Mesothelial cell of epicardium (in vitro differentiated cells): ENCODE data around the gene RAD51B. TPM values are rescaled to one million over a fixed set of nuclear protein-coding genes. Genes with fewer than 3 reads are reported as not detected.

Source experiments
- DNase-seq, 2 experiments: peaks; one replicate each; pipeline ENCODE4 v3.0.0; 2021; ENCODE audit warnings: low spot score in 2 of 2; ENCODE audit not compliant: unreplicated experiment in 2 of 2
- H3K27ac Mint-ChIP-seq: 2 replicates; pipeline ENCODE4 v1.8.0; 2021; ENCODE audit warnings: mixed read lengths
- H3K27me3 Mint-ChIP-seq: 2 replicates; pipeline ENCODE4 v1.8.0; 2021; ENCODE audit warnings: low read depth, mixed read lengths
- H3K36me3 Mint-ChIP-seq: 2 replicates; pipeline ENCODE4 v1.8.0; 2021; ENCODE audit warnings: mixed read lengths
- H3K4me1 Mint-ChIP-seq: 2 replicates; pipeline ENCODE4 v1.8.0; 2021; ENCODE audit warnings: mixed read lengths
- H3K4me3 Mint-ChIP-seq: 2 replicates; pipeline ENCODE4 v1.8.0; 2021; ENCODE audit warnings: mild to moderate bottlenecking, moderate library complexity, mixed read lengths
- H3K9me3 Mint-ChIP-seq: 2 replicates; pipeline ENCODE4 v1.8.0; 2021; ENCODE audit warnings: mixed read lengths
- total RNA-seq: library from RNA; stranded (reverse); gene quantifications from 3 replicates; pipeline ENCODE4 v1.2.1, GENCODE V29; 2021
- TF ChIP-seq, protein P1 (sequence below): fragments of 200-600 bp; sonication (generic); IDR thresholded peaks from one replicate; pipeline ENCODE4 v1.5.0; 2021; ENCODE audit warnings: antibody characterized with exemption; ENCODE audit not compliant: unreplicated experiment

Gene RAD51B
- total RNA-seq, 1 donor from 2014 or later = 34.7 TPM

GRCh38 chr14:68036202-68036601 is 216.6 kb downstream of the RAD51B start:
- H3K27ac Mint-ChIP-seq = peak overlapping the region; percentile 96
- TF ChIP-seq, protein P1, sequence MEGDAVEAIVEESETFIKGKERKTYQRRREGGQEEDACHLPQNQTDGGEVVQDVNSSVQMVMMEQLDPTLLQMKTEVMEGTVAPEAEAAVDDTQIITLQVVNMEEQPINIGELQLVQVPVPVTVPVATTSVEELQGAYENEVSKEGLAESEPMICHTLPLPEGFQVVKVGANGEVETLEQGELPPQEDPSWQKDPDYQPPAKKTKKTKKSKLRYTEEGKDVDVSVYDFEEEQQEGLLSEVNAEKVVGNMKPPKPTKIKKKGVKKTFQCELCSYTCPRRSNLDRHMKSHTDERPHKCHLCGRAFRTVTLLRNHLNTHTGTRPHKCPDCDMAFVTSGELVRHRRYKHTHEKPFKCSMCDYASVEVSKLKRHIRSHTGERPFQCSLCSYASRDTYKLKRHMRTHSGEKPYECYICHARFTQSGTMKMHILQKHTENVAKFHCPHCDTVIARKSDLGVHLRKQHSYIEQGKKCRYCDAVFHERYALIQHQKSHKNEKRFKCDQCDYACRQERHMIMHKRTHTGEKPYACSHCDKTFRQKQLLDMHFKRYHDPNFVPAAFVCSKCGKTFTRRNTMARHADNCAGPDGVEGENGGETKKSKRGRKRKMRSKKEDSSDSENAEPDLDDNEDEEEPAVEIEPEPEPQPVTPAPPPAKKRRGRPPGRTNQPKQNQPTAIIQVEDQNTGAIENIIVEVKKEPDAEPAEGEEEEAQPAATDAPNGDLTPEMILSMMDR = no peak
- no peak for DNase-seq
- peaks cover 8% of the 10 kb centered on the region for H3K9me3 Mint-ChIP-seq
- peaks cover 52% of the 10 kb centered on the region for H3K4me1 Mint-ChIP-seq
- H3K4me3 Mint-ChIP-seq = no peak overlapping the region
- H3K36me3 Mint-ChIP-seq = peaks cover 5% of the 10 kb centered on the region
- no peaks in the 10 kb centered on the region for H3K27me3 Mint-ChIP-seq

- no peaks in the 10 kb centered on the region for H3K27me3 Mint-ChIP-seq
These were observed 220.0 kb downstream of the RAD51B start for GRCh38 chr14:68039593-68039992.

DNA sequence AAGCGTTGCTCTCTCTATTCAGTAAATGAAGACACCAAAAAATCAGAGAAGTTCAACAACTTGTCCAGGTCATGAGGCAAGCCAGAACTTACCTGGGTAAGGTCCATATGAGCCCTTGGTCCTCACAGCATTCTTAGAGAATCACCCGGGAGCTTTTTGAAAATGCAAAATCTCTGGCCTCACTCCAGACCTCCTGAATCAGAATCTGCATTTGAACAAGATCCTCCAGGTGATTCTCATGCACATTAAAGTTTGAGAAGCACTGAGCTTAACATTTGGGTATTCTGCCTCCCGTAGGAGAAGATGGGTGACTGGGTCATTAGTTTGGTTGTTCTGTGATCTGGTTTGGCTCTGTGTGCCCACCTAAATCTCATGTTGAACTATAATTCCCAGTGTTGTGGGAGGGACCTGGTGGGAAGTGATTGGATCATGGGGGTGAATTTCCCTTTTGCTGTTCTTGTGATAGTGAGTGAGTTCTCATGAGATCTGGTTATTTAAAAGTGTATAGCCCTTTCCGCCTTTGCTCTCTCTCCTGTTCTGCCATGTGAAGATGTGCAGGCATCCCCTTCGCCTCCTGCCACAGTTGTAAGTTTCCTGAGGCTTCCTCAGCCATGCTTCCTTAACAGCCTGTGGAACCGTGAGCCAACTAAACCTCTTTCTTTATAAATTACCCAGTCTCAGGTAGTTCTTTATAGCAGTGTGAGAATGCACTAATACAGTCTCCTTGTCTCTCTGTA is 221.2 kb downstream of the RAD51B start:
- TF ChIP-seq, protein P1 = no peak
- H3K36me3 Mint-ChIP-seq = peaks cover 2% of the 10 kb centered on the region
- no peak overlapping the region for H3K4me3 Mint-ChIP-seq
- H3K27ac Mint-ChIP-seq = peak overlapping the region; percentile 60
- H3K27me3 Mint-ChIP-seq = no peaks in the 10 kb centered on the region
- DNase-seq = no peak
- no peaks in the 10 kb centered on the region for H3K9me3 Mint-ChIP-seq
- H3K4me1 Mint-ChIP-seq = peaks cover 58% of the 10 kb centered on the region

More at GRCh38 chr14:68039593-68039992, 220.0 kb downstream of the RAD51B start:
- TF ChIP-seq, protein P1 = no peak
- Mint-ChIP-seq H3K36me3 (peaks cover 2% of the 10 kb centered on the region), H3K27ac (no peak overlapping the region), H3K4me1 (peaks cover 68% of the 10 kb centered on the region), H3K4me3 (no peak overlapping the region), H3K9me3 (no peaks in the 10 kb centered on the region)
- no peak for DNase-seq

- TF ChIP-seq, protein P1 = no peak
- DNase-seq = no peak
- Mint-ChIP-seq H3K4me1 (peaks cover 51% of the 10 kb centered on the region), H3K27ac (peak overlapping the region; percentile 60), H3K36me3 (peaks cover 2% of the 10 kb centered on the region), H3K4me3 (no peak overlapping the region), H3K9me3 (no peaks in the 10 kb centered on the region), H3K27me3 (no peaks in the 10 kb centered on the region)
These were observed 222.3 kb downstream of the RAD51B start for GRCh38 chr14:68041876-68042354.

GRCh38 chr14:68042586-68043210 is 223.1 kb downstream of the RAD51B start:
- Mint-ChIP-seq H3K27me3 (no peaks in the 10 kb centered on the region), H3K27ac (peak overlapping the region; percentile 60), H3K4me3 (no peak overlapping the region), H3K4me1 (peaks cover 48% of the 10 kb centered on the region), H3K9me3 (no peaks in the 10 kb centered on the region), H3K36me3 (peaks cover 2% of the 10 kb centered on the region)
- TF ChIP-seq, protein P1 = no peak
- no peak for DNase-seq
